ENCODE results near the gene LURAP1L. TPM values are rescaled to one million over a fixed set of nuclear protein-coding genes. Genes with fewer than 3 reads are reported as not detected.

The LURAP1L gene
- total RNA-seq, 1 experiment from 2014 or later, result 0.13 TPM

GRCh38 chr9:12817702-12818101, 42.9 kb downstream of the LURAP1L start:
- Histone ChIP-seq H4K5ac (ENCODE audit: insufficient read length, low read depth, low read length) (no peak overlapping the region), H2AFZ (ENCODE audit: low read length) (no peak overlapping the region), H3T11ph (ENCODE audit: low read length) (no peak overlapping the region), H2BK20ac (ENCODE audit: low read depth, low read length, poor library complexity, severe bottlenecking) (no peak overlapping the region), H3K79me2 (ENCODE audit: insufficient read depth, low read length) (no peaks in the 10 kb centered on the region), H4K91ac (ENCODE audit: insufficient read length, low read depth, low read length) (no peak overlapping the region), H3K79me1 (ENCODE audit: insufficient read depth, low read depth, low read length, poor library complexity, severe bottlenecking) (no peaks in the 10 kb centered on the region), H4K20me1 (ENCODE audit: control insufficient read depth, insufficient read depth, insufficient read length) (no peaks in the 10 kb centered on the region), H2BK5ac (ENCODE audit: insufficient read length, low read length) (no peak overlapping the region), H3K27me3 (ENCODE audit: insufficient read depth, low read length) (no peaks in the 10 kb centered on the region), H3K4me1 (ENCODE audit: insufficient read depth, low read length) (no peaks in the 10 kb centered on the region), H4K8ac (replicated peaks; ENCODE audit: insufficient read length, low read depth, low read length) (no peak overlapping the region), H3K23me2 (ENCODE audit: insufficient read length, low read depth, low read length, poor library complexity, severe bottlenecking) (no peaks in the 10 kb centered on the region), H3K23ac (ENCODE audit: insufficient read length, low read depth, low read length) (no peak overlapping the region), H3K56ac (ENCODE audit: insufficient read length, low read depth, low read length) (no peak overlapping the region), H2AK5ac (ENCODE audit: insufficient read length, low read length) (no peak overlapping the region), H3K18ac (ENCODE audit: insufficient read length, low read depth, low read length) (no peak overlapping the region), H3K27ac (ENCODE audit: insufficient read length, low read depth, low read length) (no peak overlapping the region), H2BK12ac (ENCODE audit: insufficient read length, low read depth, low read length) (no peak overlapping the region), H3K14ac (ENCODE audit: insufficient read depth, low read length) (no peak overlapping the region), H2BK15ac (ENCODE audit: low read depth, low read length) (no peak overlapping the region), H3K9me3 (ENCODE audit: control insufficient read depth, low read depth, low read length) (no peaks in the 10 kb centered on the region), H3K4ac (ENCODE audit: low read depth, low read length) (no peak overlapping the region), H2BK120ac (ENCODE audit: low read depth, low read length, poor library complexity, severe bottlenecking) (no peak overlapping the region), H3K9ac (ENCODE audit: extremely low read depth, insufficient read length, low read length) (no peak overlapping the region), H3K4me2 (ENCODE audit: insufficient read depth, insufficient read length, low read length) (no peak overlapping the region)
- H3K36me3 Mint-ChIP-seq (ENCODE audit: insufficient read depth in 1 of 3, low read depth in 3 of 3), result no peaks in the 10 kb centered on the region
- no peak overlapping the region; a peak in 1 of 7 replicates for H3K27ac Mint-ChIP-seq
- no peak for DNase-seq
- H3K27me3 Mint-ChIP-seq (ENCODE audit: low read depth), result no peaks in the 10 kb centered on the region
- no peak overlapping the region for H3K4me3 Mint-ChIP-seq
- no peaks in the 10 kb centered on the region for H3K9me3 Mint-ChIP-seq
- TF ChIP-seq, protein P1, sequence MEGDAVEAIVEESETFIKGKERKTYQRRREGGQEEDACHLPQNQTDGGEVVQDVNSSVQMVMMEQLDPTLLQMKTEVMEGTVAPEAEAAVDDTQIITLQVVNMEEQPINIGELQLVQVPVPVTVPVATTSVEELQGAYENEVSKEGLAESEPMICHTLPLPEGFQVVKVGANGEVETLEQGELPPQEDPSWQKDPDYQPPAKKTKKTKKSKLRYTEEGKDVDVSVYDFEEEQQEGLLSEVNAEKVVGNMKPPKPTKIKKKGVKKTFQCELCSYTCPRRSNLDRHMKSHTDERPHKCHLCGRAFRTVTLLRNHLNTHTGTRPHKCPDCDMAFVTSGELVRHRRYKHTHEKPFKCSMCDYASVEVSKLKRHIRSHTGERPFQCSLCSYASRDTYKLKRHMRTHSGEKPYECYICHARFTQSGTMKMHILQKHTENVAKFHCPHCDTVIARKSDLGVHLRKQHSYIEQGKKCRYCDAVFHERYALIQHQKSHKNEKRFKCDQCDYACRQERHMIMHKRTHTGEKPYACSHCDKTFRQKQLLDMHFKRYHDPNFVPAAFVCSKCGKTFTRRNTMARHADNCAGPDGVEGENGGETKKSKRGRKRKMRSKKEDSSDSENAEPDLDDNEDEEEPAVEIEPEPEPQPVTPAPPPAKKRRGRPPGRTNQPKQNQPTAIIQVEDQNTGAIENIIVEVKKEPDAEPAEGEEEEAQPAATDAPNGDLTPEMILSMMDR (conservative IDR thresholded peaks at IDR 0.05), result no peak
- peaks cover 0 to 3% of the 10 kb centered on the region in 2 experiments; a peak in 2 of 4 replicates for H3K4me1 Mint-ChIP-seq
- no CpG with 5 or more reads among the region's 9 CpGs for WGBS (ENCODE audit: extremely low coverage, insufficient read length, low lambda C conversion rate)

Data from H9 (cell line).